Measurements from ENCODE around the gene UGT2B7. TPM values are rescaled to one million over a fixed set of nuclear protein-coding genes. Genes with fewer than 3 reads are reported as not detected.

Gene UGT2B7
- total and polyA plus RNA-seq, 2 donors = 0.42 to 3.4 TPM

- H3K4me3 ChIP-seq (ENCODE audit: low read length in 2 of 2) = no peak overlapping the region
- DNase-seq (ENCODE audit: low read depth in 6 of 9, low spot score in 9 of 9) = no peak
- H3K4me1 ChIP-seq (ENCODE audit: control insufficient read depth in 2 of 2, insufficient read depth in 2 of 2, low read length in 2 of 2) = no peaks in the 10 kb centered on the region
- H3K36me3 ChIP-seq (ENCODE audit: control insufficient read depth in 2 of 2, insufficient read depth in 2 of 2, low read length in 1 of 2) = no peaks in the 10 kb centered on the region
- H3K27me3 ChIP-seq (ENCODE audit: control insufficient read depth in 2 of 2, insufficient read depth in 1 of 2, low read length in 1 of 2) = no peaks in the 10 kb centered on the region
- H3K27ac ChIP-seq (ENCODE audit: low read depth in 1 of 2, low read length in 1 of 2) = no peak overlapping the region
- WGBS = 55% methylated on average over 4 of the region's 4 CpGs
- no peaks in the 10 kb centered on the region for H3K9me3 ChIP-seq (ENCODE audit: control insufficient read depth in 2 of 2, insufficient read depth in 1 of 2, low read length in 1 of 2)
Measured at GRCh38 chr4:69056921-69057550, 39.2 kb upstream of the UGT2B7 start.

DNA sequence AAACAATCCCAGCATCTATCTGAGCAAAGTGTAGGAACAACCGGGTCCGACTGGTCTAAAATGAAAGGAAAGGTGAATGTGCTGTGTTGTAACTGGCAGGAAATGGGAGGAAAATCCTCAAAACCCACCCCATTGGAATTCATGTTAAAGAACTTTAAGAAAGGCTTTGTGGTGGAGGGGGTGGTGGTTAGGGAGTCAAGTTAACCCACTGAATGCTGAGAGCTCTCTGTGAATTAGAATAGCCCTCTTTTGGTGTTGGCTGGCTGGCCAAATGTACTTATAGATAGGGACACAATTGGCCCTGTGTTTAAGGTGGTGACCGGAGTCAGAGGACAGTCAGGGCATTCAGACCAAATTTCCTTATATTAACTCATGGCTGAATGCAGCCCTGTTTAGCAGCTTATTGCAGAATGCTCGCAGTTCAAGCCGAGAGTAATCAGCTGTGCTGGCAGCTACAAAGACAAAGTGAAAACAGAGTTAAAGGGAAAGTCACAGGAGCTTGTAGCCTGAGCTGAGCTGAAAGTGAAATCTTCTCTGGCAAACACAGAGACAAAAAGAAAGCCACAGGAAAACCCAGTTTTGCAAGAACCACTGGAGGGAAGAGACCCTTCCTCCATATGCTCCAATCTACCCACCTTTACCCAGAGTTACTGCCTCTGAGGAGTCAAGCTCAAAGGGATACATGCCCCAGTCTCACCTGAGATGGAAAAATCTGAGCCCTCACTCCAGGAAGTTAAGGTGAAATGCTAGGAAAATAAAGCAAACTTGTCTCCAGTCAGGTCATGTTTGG, 38.5 kb upstream of the UGT2B7 start:
- Histone ChIP-seq H3K4me1 (ENCODE audit: control insufficient read depth in 2 of 2, insufficient read depth in 2 of 2, low read length in 2 of 2) (no peaks in the 10 kb centered on the region), H3K9me3 (ENCODE audit: control insufficient read depth in 2 of 2, insufficient read depth in 1 of 2, low read length in 1 of 2) (no peaks in the 10 kb centered on the region), H3K36me3 (ENCODE audit: control insufficient read depth in 2 of 2, insufficient read depth in 2 of 2, low read length in 1 of 2) (no peaks in the 10 kb centered on the region), H3K27me3 (ENCODE audit: control insufficient read depth in 2 of 2, insufficient read depth in 1 of 2, low read length in 1 of 2) (no peaks in the 10 kb centered on the region), H3K4me3 (ENCODE audit: low read length in 2 of 2) (no peak overlapping the region), H3K27ac (ENCODE audit: low read depth in 1 of 2, low read length in 1 of 2) (no peak overlapping the region)
- 80% methylated on average over 5 of the region's 5 CpGs for WGBS
- DNase-seq (ENCODE audit: low read depth in 6 of 9, low spot score in 9 of 9) = no peak

DNA sequence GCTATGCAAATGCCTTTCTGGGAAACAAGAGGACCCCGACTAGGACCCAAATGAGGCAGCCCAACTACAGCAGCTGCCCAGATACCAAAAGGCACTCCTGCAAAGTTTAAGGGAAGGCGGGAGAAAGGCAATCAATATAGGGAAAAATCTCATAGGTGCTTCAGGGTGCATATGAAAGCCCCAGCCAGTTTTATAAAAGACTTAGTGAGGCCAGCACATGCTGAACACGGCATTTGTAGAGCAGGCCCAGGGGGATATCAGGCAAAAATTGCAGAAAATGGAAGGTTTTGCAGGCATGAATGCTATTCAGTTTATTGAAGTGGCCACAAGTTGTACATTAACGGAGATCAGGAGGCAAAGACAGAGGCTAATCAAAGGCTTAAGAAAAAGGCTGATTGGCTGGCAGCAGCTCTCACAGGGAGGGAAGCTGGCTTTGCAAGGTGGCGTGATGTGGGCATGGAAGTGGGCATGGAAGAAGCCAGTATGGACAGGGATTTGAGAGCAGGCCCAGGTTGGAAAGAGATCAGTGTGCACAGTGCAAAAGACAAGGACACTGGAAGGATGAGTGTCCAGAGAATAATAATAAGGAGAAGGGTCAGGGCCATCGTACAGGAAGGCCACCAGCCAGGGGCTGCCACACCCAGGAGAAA, 37.7 kb upstream of the UGT2B7 start:
- Histone ChIP-seq H3K27me3 (ENCODE audit: control insufficient read depth in 2 of 2, insufficient read depth in 1 of 2, low read length in 1 of 2) (no peaks in the 10 kb centered on the region), H3K9me3 (ENCODE audit: control insufficient read depth in 2 of 2, insufficient read depth in 1 of 2, low read length in 1 of 2) (no peaks in the 10 kb centered on the region), H3K27ac (ENCODE audit: low read depth in 1 of 2, low read length in 1 of 2) (no peak overlapping the region), H3K4me1 (ENCODE audit: control insufficient read depth in 2 of 2, insufficient read depth in 2 of 2, low read length in 2 of 2) (no peaks in the 10 kb centered on the region), H3K4me3 (ENCODE audit: low read length in 2 of 2) (no peak overlapping the region), H3K36me3 (ENCODE audit: control insufficient read depth in 2 of 2, insufficient read depth in 2 of 2, low read length in 1 of 2) (no peaks in the 10 kb centered on the region)
- DNase-seq (ENCODE audit: low read depth in 6 of 9, low spot score in 9 of 9) = no peak
- WGBS = 85% methylated on average over 6 of the region's 6 CpGs

GRCh38 chr4:69060651-69061308, 35.5 kb upstream of the UGT2B7 start:
- DNase-seq (ENCODE audit: low read depth in 6 of 9, low spot score in 9 of 9) = no peak
- Histone ChIP-seq H3K36me3 (ENCODE audit: control insufficient read depth in 2 of 2, insufficient read depth in 2 of 2, low read length in 1 of 2) (no peaks in the 10 kb centered on the region), H3K27me3 (ENCODE audit: control insufficient read depth in 2 of 2, insufficient read depth in 1 of 2, low read length in 1 of 2) (no peaks in the 10 kb centered on the region), H3K4me3 (ENCODE audit: low read length in 2 of 2) (no peak overlapping the region), H3K9me3 (ENCODE audit: control insufficient read depth in 2 of 2, insufficient read depth in 1 of 2, low read length in 1 of 2) (no peaks in the 10 kb centered on the region), H3K4me1 (ENCODE audit: control insufficient read depth in 2 of 2, insufficient read depth in 2 of 2, low read length in 2 of 2) (no peaks in the 10 kb centered on the region), H3K27ac (ENCODE audit: low read depth in 1 of 2, low read length in 1 of 2) (no peak overlapping the region)
- 83% methylated on average over 5 of the region's 5 CpGs for WGBS

- WGBS = 88% methylated on average over 3 of the region's 3 CpGs
- Histone ChIP-seq H3K4me1 (ENCODE audit: control insufficient read depth in 2 of 2, insufficient read depth in 2 of 2, low read length in 2 of 2) (no peaks in the 10 kb centered on the region), H3K36me3 (ENCODE audit: control insufficient read depth in 2 of 2, insufficient read depth in 2 of 2, low read length in 1 of 2) (no peaks in the 10 kb centered on the region), H3K27ac (ENCODE audit: low read depth in 1 of 2, low read length in 1 of 2) (no peak overlapping the region), H3K27me3 (ENCODE audit: control insufficient read depth in 2 of 2, insufficient read depth in 1 of 2, low read length in 1 of 2) (no peaks in the 10 kb centered on the region), H3K4me3 (ENCODE audit: low read length in 2 of 2) (no peak overlapping the region), H3K9me3 (ENCODE audit: control insufficient read depth in 2 of 2, insufficient read depth in 1 of 2, low read length in 1 of 2) (no peaks in the 10 kb centered on the region)
- DNase-seq (ENCODE audit: low read depth in 6 of 9, low spot score in 9 of 9) = no peak
Measured at GRCh38 chr4:69064391-69064790, 31.9 kb upstream of the UGT2B7 start.

GRCh38 chr4:69066945-69067344, 29.3 kb upstream of the UGT2B7 start:
- H3K4me1 ChIP-seq (ENCODE audit: control insufficient read depth in 2 of 2, insufficient read depth in 2 of 2, low read length in 2 of 2) = no peaks in the 10 kb centered on the region
- H3K27me3 ChIP-seq (ENCODE audit: control insufficient read depth in 2 of 2, insufficient read depth in 1 of 2, low read length in 1 of 2) = no peaks in the 10 kb centered on the region
- no peak overlapping the region for H3K4me3 ChIP-seq (ENCODE audit: low read length in 2 of 2)
- no peaks in the 10 kb centered on the region for H3K36me3 ChIP-seq (ENCODE audit: control insufficient read depth in 2 of 2, insufficient read depth in 2 of 2, low read length in 1 of 2)
- no peak overlapping the region for H3K27ac ChIP-seq (ENCODE audit: low read depth in 1 of 2, low read length in 1 of 2)
- no peaks in the 10 kb centered on the region for H3K9me3 ChIP-seq (ENCODE audit: control insufficient read depth in 2 of 2, insufficient read depth in 1 of 2, low read length in 1 of 2)
- no peak for DNase-seq (ENCODE audit: low read depth in 6 of 9, low spot score in 9 of 9)

- Histone ChIP-seq H3K4me3 (ENCODE audit: low read length in 2 of 2) (no peak overlapping the region), H3K36me3 (ENCODE audit: control insufficient read depth in 2 of 2, insufficient read depth in 2 of 2, low read length in 1 of 2) (no peaks in the 10 kb centered on the region), H3K4me1 (ENCODE audit: control insufficient read depth in 2 of 2, insufficient read depth in 2 of 2, low read length in 2 of 2) (no peaks in the 10 kb centered on the region), H3K9me3 (ENCODE audit: control insufficient read depth in 2 of 2, insufficient read depth in 1 of 2, low read length in 1 of 2) (no peaks in the 10 kb centered on the region), H3K27me3 (ENCODE audit: control insufficient read depth in 2 of 2, insufficient read depth in 1 of 2, low read length in 1 of 2) (no peaks in the 10 kb centered on the region), H3K27ac (ENCODE audit: low read depth in 1 of 2, low read length in 1 of 2) (no peak overlapping the region)
- WGBS = 75% methylated on average over 2 of the region's 2 CpGs
- DNase-seq (ENCODE audit: low read depth in 6 of 9, low spot score in 9 of 9) = no peak
Measured at GRCh38 chr4:69069085-69069484, 27.2 kb upstream of the UGT2B7 start.

- no peaks in the 10 kb centered on the region for H3K36me3 ChIP-seq (ENCODE audit: control insufficient read depth in 2 of 2, insufficient read depth in 2 of 2, low read length in 1 of 2)
- WGBS = 69% methylated on average over 2 of the region's 2 CpGs
- no peak overlapping the region for H3K27ac ChIP-seq (ENCODE audit: low read depth in 1 of 2, low read length in 1 of 2)
- no peak overlapping the region for H3K4me3 ChIP-seq (ENCODE audit: low read length in 2 of 2)
- no peaks in the 10 kb centered on the region for H3K4me1 ChIP-seq (ENCODE audit: control insufficient read depth in 2 of 2, insufficient read depth in 2 of 2, low read length in 2 of 2)
- H3K27me3 ChIP-seq (ENCODE audit: control insufficient read depth in 2 of 2, insufficient read depth in 1 of 2, low read length in 1 of 2) = no peaks in the 10 kb centered on the region
- no peaks in the 10 kb centered on the region for H3K9me3 ChIP-seq (ENCODE audit: control insufficient read depth in 2 of 2, insufficient read depth in 1 of 2, low read length in 1 of 2)
- DNase-seq (ENCODE audit: low read depth in 6 of 9, low spot score in 9 of 9) = no peak
Measured at GRCh38 chr4:69070590-69070989, 25.7 kb upstream of the UGT2B7 start.

DNA sequence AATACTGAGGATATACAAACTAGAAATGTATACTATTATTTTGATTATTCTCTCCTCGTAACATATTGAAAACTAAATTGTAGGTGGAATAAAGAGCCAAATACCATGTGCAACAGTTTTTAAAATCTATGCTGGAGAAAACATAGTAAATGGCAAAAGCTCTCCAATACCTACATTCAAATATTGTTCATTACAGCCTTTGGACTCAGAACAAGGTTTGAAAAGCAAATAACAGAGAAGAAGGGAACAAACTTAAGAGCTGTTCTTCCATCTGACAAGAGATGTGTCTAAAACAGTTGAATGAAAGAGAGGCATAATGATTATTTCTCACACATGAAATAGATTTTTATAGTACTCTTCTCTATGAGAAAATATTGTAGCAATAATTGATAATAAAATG, 25.0 kb upstream of the UGT2B7 start:
- WGBS = 91% methylated on average over 1 of the region's 1 CpG

More for the DNA sequence above, 25.0 kb upstream of the UGT2B7 start:
- Histone ChIP-seq H3K9me3 (ENCODE audit: control insufficient read depth in 2 of 2, insufficient read depth in 1 of 2, low read length in 1 of 2) (no peaks in the 10 kb centered on the region), H3K27ac (ENCODE audit: low read depth in 1 of 2, low read length in 1 of 2) (no peak overlapping the region), H3K4me1 (ENCODE audit: control insufficient read depth in 2 of 2, insufficient read depth in 2 of 2, low read length in 2 of 2) (no peaks in the 10 kb centered on the region), H3K36me3 (ENCODE audit: control insufficient read depth in 2 of 2, insufficient read depth in 2 of 2, low read length in 1 of 2) (no peaks in the 10 kb centered on the region), H3K4me3 (ENCODE audit: low read length in 2 of 2) (no peak overlapping the region), H3K27me3 (ENCODE audit: control insufficient read depth in 2 of 2, insufficient read depth in 1 of 2, low read length in 1 of 2) (no peaks in the 10 kb centered on the region)
- DNase-seq (ENCODE audit: low read depth in 6 of 9, low spot score in 9 of 9) = no peak
